B cell (primary cell): ENCODE results near the gene AMIGO2. TPM values are rescaled to one million over a fixed set of nuclear protein-coding genes. Genes with fewer than 3 reads are reported as not detected.

Experiments used
- ATAC-seq: fragments of 200-7000 bp; cut with Tn5 transposase; one replicate; pipeline ENCODE4 v1.10.0; 2021; ENCODE audit warnings: low read depth, mild to moderate bottlenecking, moderate number of reproducible peaks, moderate library complexity
- CTCF ChIA-PET: fragments of 350-600 bp; sonication (Branson Sonifier 250); formaldehyde crosslinking; loops from one replicate; lab custom pipeline; 2021; ENCODE audit warnings: antibody characterized with exemption, inconsistent platforms; lab: Charles Lee
- POLR2A ChIA-PET: fragments of 350-600 bp; sonication (Branson Sonifier 250); formaldehyde crosslinking; loops from one replicate; lab custom pipeline; 2021; ENCODE audit warnings: antibody characterized with exemption; lab: Charles Lee
- DNase-seq: peaks from one replicate; pipeline ENCODE4 v3.0.0; 2013
- H2AFZ ChIP-seq: 2 replicates; pipeline ENCODE4 v1.6.1; 2012; ENCODE audit warnings: mild to moderate bottlenecking, low read depth, low read length; ENCODE audit not compliant: insufficient read depth, poor library complexity, severe bottlenecking
- H3K27ac ChIP-seq, 2 donors: 1 replicate in 1 of 2; 2 replicates in 1 of 2; pipeline ENCODE4 v1.5.1; 2012 to 2013; ENCODE audit warnings: low read length in 2 of 2, mild to moderate bottlenecking in 2 of 2, moderate library complexity in 1 of 2
- H3K27me3 ChIP-seq, 4 experiments: fragments of 200-600 bp in 1 of 4; sonication (generic) in 1 of 4; replicated peaks in 1 of 4; 1 replicate in 2 of 4; 2 replicates in 2 of 4; pipeline versions ENCODE4 v1.6.1 to v1.7.0; 2013 to 2016; ENCODE audit warnings: low read length in 3 of 4, mild to moderate bottlenecking in 2 of 4, mixed read lengths in 1 of 4, moderate library complexity in 1 of 4; ENCODE audit not compliant: insufficient read depth in 4 of 4, control insufficient read depth in 3 of 4; ENCODE audit errors: control extremely low read depth in 1 of 4
- H3K36me3 ChIP-seq, 2 experiments: replicated peaks in 1 of 2; 1 replicate in 1 of 2; 2 replicates in 1 of 2; pipeline versions ENCODE4 v1.6.1 to v1.7.1; 2013; ENCODE audit warnings: low read length in 1 of 2; ENCODE audit not compliant: insufficient read depth in 2 of 2, control insufficient read depth in 1 of 2; ENCODE audit errors: control extremely low read depth in 1 of 2, extremely low read depth in 1 of 2
- H3K4me1 ChIP-seq, 2 donors: fragments of 200-600 bp in 1 of 2; sonication (generic) in 1 of 2; 1 replicate in 1 of 2; 2 replicates in 1 of 2; pipeline versions ENCODE4 v1.5.1 to v1.6.1; 2013 to 2017; ENCODE audit warnings: low read length in 2 of 2; ENCODE audit not compliant: control insufficient read depth in 2 of 2, insufficient read depth in 2 of 2
- H3K4me2 ChIP-seq: replicated peaks from 2 replicates; pipeline ENCODE3; 2012; ENCODE audit warnings: mild to moderate bottlenecking, low read depth, low read length; ENCODE audit not compliant: poor library complexity, severe bottlenecking
- H3K4me3 ChIP-seq, 5 experiments: fragments of 200-600 bp in 1 of 5; sonication (generic) in 1 of 5; 1 replicate in 3 of 5; 2 replicates in 2 of 5; pipeline versions ENCODE4 v1.5.1 to v1.7.0; 2011 to 2016; ENCODE audit warnings: low read length in 4 of 5, mild to moderate bottlenecking in 4 of 5, low read depth in 2 of 5, control low read depth in 1 of 5, moderate library complexity in 1 of 5; ENCODE audit not compliant: insufficient read depth in 1 of 5; ENCODE audit errors: control extremely low read depth in 1 of 5, extremely low read depth in 1 of 5
- H3K79me2 ChIP-seq: fragments of 200-600 bp; sonication (generic); one replicate; pipeline ENCODE4 v1.6.0; 2016; ENCODE audit warnings: low read length; ENCODE audit not compliant: control insufficient read depth, insufficient read depth
- H3K9ac ChIP-seq: fragments of 200-600 bp; sonication (generic); 2 replicates; pipeline ENCODE4 v1.6.1; 2017; ENCODE audit warnings: mild to moderate bottlenecking, low read length, moderate library complexity
- H3K9me3 ChIP-seq, 3 donors: one replicate each; pipeline versions ENCODE4 v1.6.1 to v1.7.1; 2013; ENCODE audit warnings: low read length in 2 of 3; ENCODE audit not compliant: control insufficient read depth in 2 of 3, insufficient read depth in 1 of 3; ENCODE audit errors: control extremely low read depth in 1 of 3
- H4K20me1 ChIP-seq: 2 replicates; pipeline ENCODE4 v1.6.0; 2012; ENCODE audit warnings: mild to moderate bottlenecking, low read length; ENCODE audit not compliant: insufficient read depth, control insufficient read depth, poor library complexity, severe bottlenecking
- H3K27ac Mint-ChIP-seq: one replicate; pipeline ENCODE4 v1.8.0; 2021; ENCODE audit warnings: mixed read lengths
- H3K27me3 Mint-ChIP-seq: one replicate; pipeline ENCODE4 v1.8.0; 2021; ENCODE audit warnings: mixed read lengths
- H3K4me1 Mint-ChIP-seq: one replicate; pipeline ENCODE4 v1.8.0; 2021; ENCODE audit warnings: mixed read lengths
- H3K4me3 Mint-ChIP-seq: one replicate; pipeline ENCODE4 v1.8.0; 2021; ENCODE audit warnings: mixed read lengths
- H3K9me3 Mint-ChIP-seq: one replicate; pipeline ENCODE4 v1.8.0; 2022; ENCODE audit warnings: mixed read lengths; ENCODE audit not compliant: insufficient read depth
- EZH2 ChIP-seq: IDR thresholded peaks from 2 replicates; pipeline ENCODE4 v1.6.1; 2012; ENCODE audit warnings: borderline replicate concordance, low read depth, mild to moderate bottlenecking, moderate library complexity, low read length; ENCODE audit not compliant: insufficient read depth, poor library complexity, severe bottlenecking
- WGBS: methylation state at CpG from one replicate; pipeline ENCODE4 v1.1.5; 2013; ENCODE audit warnings: missing lambda C conversion rate; ENCODE audit not compliant: insufficient coverage; 5-methylcytosine and 5-hydroxymethylcytosine counted together
- intact Hi-C: fragments of 100-400 bp; cut with micrococcal nuclease; formaldehyde crosslinking; loops from one replicate; pipeline ENCODE4 v1.10.0; 2022
- polyA plus RNA-seq: library from polyadenylated mRNA; depleted of rRNA; stranded (reverse); fragments of >200 nt; gene quantifications from 2 replicates; pipeline ENCODE4 v1.2.3, GENCODE V29; 2012
- total RNA-seq, 2 donors: library from RNA; stranded (reverse); fragments of 120-200 nt in 1 of 2; gene quantifications; 1 replicate in 1 of 2; 2 replicates in 1 of 2; pipeline versions ENCODE4 v1.2.3 to v1.2.4, GENCODE V29; 2013 to 2022
- TF ChIP-seq, protein P1 (sequence below): fragments of 200-600 bp; IDR thresholded peaks from one replicate; pipeline ENCODE4 v1.8.0; 2022; ENCODE audit warnings: antibody characterized with exemption, mild to moderate bottlenecking

AMIGO2 gene
- total and polyA plus RNA-seq, 2 donors (not counting 1 experiment from before 2014, with no cell fraction given): 10.4 to 11.8 TPM

- no peaks in the 10 kb centered on the region for H3K9me3 ChIP-seq
- Mint-ChIP-seq H3K9me3 (no peaks in the 10 kb centered on the region), H3K4me3 (no peak overlapping the region), H3K27ac (no peak overlapping the region), H3K27me3 (no peaks in the 10 kb centered on the region), H3K4me1 (peaks cover 24% of the 10 kb centered on the region)
- peaks cover 7 to 10% of the 10 kb centered on the region in 2 donors for H3K4me1 ChIP-seq
- intact Hi-C loops: no loop called here
- H3K36me3 ChIP-seq: no peaks in the 10 kb centered on the region
- ChIA-PET CTCF (interaction anchor here (2.9 kb wide), 1 partner anchor 43 kb away, joined by 14 read pairs; no protein-coding TSS in a partner anchor), POLR2A (no interaction called here)
- no peak overlapping the region for H3K4me3 ChIP-seq
- no peak overlapping the region for H3K27ac ChIP-seq
- peaks cover 2% of the 10 kb centered on the region for H3K79me2 ChIP-seq
- H3K4me2 ChIP-seq: no peak overlapping the region
- no peak for ATAC-seq
- no peak overlapping the region for H3K9ac ChIP-seq
- DNase-seq: no peak
- no peaks in the 10 kb centered on the region for H3K27me3 ChIP-seq
- no peaks in the 10 kb centered on the region for H4K20me1 ChIP-seq
- no peak for TF ChIP-seq EZH2
- TF ChIP-seq, protein P1, sequence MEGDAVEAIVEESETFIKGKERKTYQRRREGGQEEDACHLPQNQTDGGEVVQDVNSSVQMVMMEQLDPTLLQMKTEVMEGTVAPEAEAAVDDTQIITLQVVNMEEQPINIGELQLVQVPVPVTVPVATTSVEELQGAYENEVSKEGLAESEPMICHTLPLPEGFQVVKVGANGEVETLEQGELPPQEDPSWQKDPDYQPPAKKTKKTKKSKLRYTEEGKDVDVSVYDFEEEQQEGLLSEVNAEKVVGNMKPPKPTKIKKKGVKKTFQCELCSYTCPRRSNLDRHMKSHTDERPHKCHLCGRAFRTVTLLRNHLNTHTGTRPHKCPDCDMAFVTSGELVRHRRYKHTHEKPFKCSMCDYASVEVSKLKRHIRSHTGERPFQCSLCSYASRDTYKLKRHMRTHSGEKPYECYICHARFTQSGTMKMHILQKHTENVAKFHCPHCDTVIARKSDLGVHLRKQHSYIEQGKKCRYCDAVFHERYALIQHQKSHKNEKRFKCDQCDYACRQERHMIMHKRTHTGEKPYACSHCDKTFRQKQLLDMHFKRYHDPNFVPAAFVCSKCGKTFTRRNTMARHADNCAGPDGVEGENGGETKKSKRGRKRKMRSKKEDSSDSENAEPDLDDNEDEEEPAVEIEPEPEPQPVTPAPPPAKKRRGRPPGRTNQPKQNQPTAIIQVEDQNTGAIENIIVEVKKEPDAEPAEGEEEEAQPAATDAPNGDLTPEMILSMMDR: no peak
- 100% methylated on average over 5 of the region's 7 CpGs for WGBS
- no peak overlapping the region for H2AFZ ChIP-seq
These were observed 4.3 kb downstream of the AMIGO2 start for GRCh38 chr12:47075192-47076084.

- H3K9ac ChIP-seq: no peak overlapping the region
- no peak overlapping the region for H2AFZ ChIP-seq
- Mint-ChIP-seq H3K4me3 (no peak overlapping the region), H3K9me3 (no peaks in the 10 kb centered on the region), H3K4me1 (peaks cover 24% of the 10 kb centered on the region), H3K27ac (no peak overlapping the region), H3K27me3 (no peaks in the 10 kb centered on the region)
- ATAC-seq: no peak
- TF ChIP-seq EZH2: no peak
- TF ChIP-seq, protein P1: no peak
- ChIA-PET CTCF (interaction anchor here (2.2 to 2.9 kb wide), 2 partner anchors 8 to 42 kb away, joined by 8 to 14 read pairs; no protein-coding TSS in a partner anchor), POLR2A (no interaction called here)
- no peak overlapping the region for H3K27ac ChIP-seq
- H3K4me3 ChIP-seq: no peak overlapping the region
- no peaks in the 10 kb centered on the region for H3K9me3 ChIP-seq
- no peaks in the 10 kb centered on the region for H3K27me3 ChIP-seq
- no peak for DNase-seq
- intact Hi-C loops: no loop called here
- H4K20me1 ChIP-seq: no peaks in the 10 kb centered on the region
- peaks cover 7 to 10% of the 10 kb centered on the region in 2 donors for H3K4me1 ChIP-seq
- H3K79me2 ChIP-seq: no peaks in the 10 kb centered on the region
- 100% methylated on average over 2 of the region's 2 CpGs for WGBS
- H3K4me2 ChIP-seq: no peak overlapping the region
- no peaks in the 10 kb centered on the region for H3K36me3 ChIP-seq
These were observed 5.0 kb downstream of the AMIGO2 start for GRCh38 chr12:47074757-47075156.
